ENCODE data around the gene RAPGEF3.
A peak's percentile ranks its signal among the peaks of the same experiment; 100 is the strongest.

Gene RAPGEF3

DNA sequence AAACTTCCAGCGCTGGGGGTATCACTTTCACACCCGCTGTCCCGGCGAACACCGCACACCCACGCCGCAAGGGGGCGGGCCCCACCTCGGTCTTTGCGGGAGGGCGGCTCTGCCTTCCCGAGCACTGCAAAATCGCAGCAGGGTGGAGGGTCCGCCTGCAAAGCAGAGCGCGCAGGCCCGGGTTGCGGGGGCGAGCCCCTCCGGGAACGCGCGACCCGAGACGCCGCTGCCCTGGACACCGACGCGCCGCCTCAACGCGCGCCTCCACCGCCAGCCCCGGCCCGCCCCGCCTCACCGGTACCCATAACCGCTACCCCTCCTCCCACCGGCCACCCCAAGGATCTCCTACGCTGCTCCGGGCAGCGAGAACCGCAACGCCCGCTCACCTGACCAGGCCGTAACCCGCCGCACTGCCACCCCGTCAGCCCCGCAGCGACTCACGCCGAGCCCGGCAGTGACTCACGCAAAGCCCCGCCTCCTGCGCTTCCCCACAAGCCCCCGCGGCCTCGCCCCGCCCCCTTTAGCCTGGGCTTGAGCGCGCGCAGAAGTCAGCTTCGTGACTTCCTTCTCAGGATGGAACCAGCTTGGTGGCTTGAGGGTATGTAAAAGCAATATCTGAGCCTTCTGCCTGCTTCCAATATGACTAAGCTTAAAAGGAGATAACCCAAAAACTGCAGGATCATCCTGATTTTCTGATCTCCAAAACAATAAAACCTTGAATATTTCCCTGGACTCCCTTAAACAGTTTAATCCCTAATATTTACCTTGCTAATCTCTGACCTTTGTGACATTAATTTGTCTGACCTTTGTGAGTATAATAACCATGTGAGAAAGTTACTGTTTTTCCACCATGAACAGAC, 52.9 kb downstream of the RAPGEF3 start, which contains the start of gene RPAP3 (continued):
- TF ChIP-seq, protein P1, sequence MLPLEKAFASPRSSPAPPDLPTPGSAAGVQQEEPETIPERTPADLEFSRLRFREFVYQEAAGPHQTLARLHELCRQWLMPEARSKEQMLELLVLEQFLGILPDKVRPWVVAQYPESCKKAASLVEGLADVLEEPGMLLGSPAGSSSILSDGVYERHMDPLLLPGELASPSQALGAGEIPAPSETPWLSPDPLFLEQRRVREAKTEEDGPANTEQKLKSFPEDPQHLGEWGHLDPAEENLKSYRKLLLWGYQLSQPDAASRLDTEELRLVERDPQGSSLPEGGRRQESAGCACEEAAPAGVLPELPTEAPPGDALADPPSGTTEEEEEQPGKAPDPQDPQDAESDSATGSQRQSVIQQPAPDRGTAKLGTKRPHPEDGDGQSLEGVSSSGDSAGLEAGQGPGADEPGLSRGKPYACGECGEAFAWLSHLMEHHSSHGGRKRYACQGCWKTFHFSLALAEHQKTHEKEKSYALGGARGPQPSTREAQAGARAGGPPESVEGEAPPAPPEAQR (tag by site-specific recombination; IDR thresholded peaks at IDR 0.05), result no peak
- TF ChIP-seq ZNF623 (tag by site-specific recombination; IDR thresholded peaks at IDR 0.05) (no peak), ZFHX2 (tag by site-specific recombination; conservative IDR thresholded peaks at IDR 0.05) (peak; percentile 96), ZNF473 (tag by site-specific recombination; IDR thresholded peaks at IDR 0.05) (no peak), RBAK (tag by site-specific recombination; IDR thresholded peaks at IDR 0.05) (no peak), ZIC2 (tag by site-specific recombination; IDR thresholded peaks at IDR 0.05) (peak; percentile 79), ZSCAN23 (tag by site-specific recombination; IDR thresholded peaks at IDR 0.05) (no peak), ZNF677 (tag by site-specific recombination; IDR thresholded peaks at IDR 0.05) (no peak), ZNF391 (tag by site-specific recombination; IDR thresholded peaks at IDR 0.05; ENCODE audit: borderline replicate concordance, low read depth) (peak; percentile 42; the same call in 1 of the 2 replicates), ZNF596 (tag by site-specific recombination; IDR thresholded peaks at IDR 0.05) (peak; percentile 36; the same call in 1 of the 2 replicates), ZNF658 (tag by site-specific recombination; IDR thresholded peaks at IDR 0.05) (no peak), ZNF140 (tag by site-specific recombination; IDR thresholded peaks at IDR 0.05) (no peak), EGR2 (tag by site-specific recombination; IDR thresholded peaks at IDR 0.05; ENCODE audit: low read depth) (peak; percentile 87), ZNF121 (tag by site-specific recombination; IDR thresholded peaks at IDR 0.05) (peak; percentile 36; the same call in 1 of the 2 replicates), SP7 (tag by site-specific recombination; IDR thresholded peaks at IDR 0.05) (peak; percentile 75; the same call in 1 of the 2 replicates), BCL11B (tag by site-specific recombination; IDR thresholded peaks at IDR 0.05; ENCODE audit: low read depth) (0 out of 2 replicates have a peak, but pooled peaks have one; percentile 22), ZNF132 (tag by site-specific recombination; IDR thresholded peaks at IDR 0.05; ENCODE audit: borderline replicate concordance) (no peak), ZNF561 (tag by site-specific recombination; IDR thresholded peaks at IDR 0.05; ENCODE audit: borderline replicate concordance) (peak; percentile 76), KLF7 (tag by site-specific recombination; IDR thresholded peaks at IDR 0.05; ENCODE audit: borderline replicate concordance) (no peak), GLIS2 (tag by site-specific recombination; IDR thresholded peaks at IDR 0.05) (peak; percentile 96), ZNF112 (tag by site-specific recombination; IDR thresholded peaks at IDR 0.05) (no peak), ZNF560 (tag by site-specific recombination; IDR thresholded peaks at IDR 0.05; ENCODE audit: borderline replicate concordance) (no peak), SP2 (tag by site-specific recombination; IDR thresholded peaks at IDR 0.05) (peak; percentile 86), ZNF521 (tag by site-specific recombination; IDR thresholded peaks at IDR 0.05) (no peak), ZNF350 (tag by site-specific recombination; IDR thresholded peaks at IDR 0.05) (no peak)
- TF ChIP-seq, protein P2, sequence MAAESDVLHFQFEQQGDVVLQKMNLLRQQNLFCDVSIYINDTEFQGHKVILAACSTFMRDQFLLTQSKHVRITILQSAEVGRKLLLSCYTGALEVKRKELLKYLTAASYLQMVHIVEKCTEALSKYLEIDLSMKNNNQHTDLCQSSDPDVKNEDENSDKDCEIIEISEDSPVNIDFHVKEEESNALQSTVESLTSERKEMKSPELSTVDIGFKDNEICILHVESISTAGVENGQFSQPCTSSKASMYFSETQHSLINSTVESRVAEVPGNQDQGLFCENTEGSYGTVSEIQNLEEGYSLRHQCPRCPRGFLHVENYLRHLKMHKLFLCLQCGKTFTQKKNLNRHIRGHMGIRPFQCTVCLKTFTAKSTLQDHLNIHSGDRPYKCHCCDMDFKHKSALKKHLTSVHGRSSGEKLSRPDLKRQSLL (tag by site-specific recombination; IDR thresholded peaks at IDR 0.05), result 0 out of 2 replicates have a peak, but pooled peaks have one; percentile 16
- TF ChIP-seq, protein P3, sequence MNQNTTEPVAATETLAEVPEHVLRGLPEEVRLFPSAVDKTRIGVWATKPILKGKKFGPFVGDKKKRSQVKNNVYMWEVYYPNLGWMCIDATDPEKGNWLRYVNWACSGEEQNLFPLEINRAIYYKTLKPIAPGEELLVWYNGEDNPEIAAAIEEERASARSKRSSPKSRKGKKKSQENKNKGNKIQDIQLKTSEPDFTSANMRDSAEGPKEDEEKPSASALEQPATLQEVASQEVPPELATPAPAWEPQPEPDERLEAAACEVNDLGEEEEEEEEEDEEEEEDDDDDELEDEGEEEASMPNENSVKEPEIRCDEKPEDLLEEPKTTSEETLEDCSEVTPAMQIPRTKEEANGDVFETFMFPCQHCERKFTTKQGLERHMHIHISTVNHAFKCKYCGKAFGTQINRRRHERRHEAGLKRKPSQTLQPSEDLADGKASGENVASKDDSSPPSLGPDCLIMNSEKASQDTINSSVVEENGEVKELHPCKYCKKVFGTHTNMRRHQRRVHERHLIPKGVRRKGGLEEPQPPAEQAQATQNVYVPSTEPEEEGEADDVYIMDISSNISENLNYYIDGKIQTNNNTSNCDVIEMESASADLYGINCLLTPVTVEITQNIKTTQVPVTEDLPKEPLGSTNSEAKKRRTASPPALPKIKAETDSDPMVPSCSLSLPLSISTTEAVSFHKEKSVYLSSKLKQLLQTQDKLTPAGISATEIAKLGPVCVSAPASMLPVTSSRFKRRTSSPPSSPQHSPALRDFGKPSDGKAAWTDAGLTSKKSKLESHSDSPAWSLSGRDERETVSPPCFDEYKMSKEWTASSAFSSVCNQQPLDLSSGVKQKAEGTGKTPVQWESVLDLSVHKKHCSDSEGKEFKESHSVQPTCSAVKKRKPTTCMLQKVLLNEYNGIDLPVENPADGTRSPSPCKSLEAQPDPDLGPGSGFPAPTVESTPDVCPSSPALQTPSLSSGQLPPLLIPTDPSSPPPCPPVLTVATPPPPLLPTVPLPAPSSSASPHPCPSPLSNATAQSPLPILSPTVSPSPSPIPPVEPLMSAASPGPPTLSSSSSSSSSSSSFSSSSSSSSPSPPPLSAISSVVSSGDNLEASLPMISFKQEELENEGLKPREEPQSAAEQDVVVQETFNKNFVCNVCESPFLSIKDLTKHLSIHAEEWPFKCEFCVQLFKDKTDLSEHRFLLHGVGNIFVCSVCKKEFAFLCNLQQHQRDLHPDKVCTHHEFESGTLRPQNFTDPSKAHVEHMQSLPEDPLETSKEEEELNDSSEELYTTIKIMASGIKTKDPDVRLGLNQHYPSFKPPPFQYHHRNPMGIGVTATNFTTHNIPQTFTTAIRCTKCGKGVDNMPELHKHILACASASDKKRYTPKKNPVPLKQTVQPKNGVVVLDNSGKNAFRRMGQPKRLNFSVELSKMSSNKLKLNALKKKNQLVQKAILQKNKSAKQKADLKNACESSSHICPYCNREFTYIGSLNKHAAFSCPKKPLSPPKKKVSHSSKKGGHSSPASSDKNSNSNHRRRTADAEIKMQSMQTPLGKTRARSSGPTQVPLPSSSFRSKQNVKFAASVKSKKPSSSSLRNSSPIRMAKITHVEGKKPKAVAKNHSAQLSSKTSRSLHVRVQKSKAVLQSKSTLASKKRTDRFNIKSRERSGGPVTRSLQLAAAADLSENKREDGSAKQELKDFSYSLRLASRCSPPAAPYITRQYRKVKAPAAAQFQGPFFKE (tag by site-specific recombination; IDR thresholded peaks at IDR 0.05; ENCODE audit: borderline replicate concordance), result no peak
- TF ChIP-seq, protein P4, sequence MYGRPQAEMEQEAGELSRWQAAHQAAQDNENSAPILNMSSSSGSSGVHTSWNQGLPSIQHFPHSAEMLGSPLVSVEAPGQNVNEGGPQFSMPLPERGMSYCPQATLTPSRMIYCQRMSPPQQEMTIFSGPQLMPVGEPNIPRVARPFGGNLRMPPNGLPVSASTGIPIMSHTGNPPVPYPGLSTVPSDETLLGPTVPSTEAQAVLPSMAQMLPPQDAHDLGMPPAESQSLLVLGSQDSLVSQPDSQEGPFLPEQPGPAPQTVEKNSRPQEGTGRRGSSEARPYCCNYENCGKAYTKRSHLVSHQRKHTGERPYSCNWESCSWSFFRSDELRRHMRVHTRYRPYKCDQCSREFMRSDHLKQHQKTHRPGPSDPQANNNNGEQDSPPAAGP (tag by site-specific recombination; IDR thresholded peaks at IDR 0.05), result peak; percentile 84
- TF ChIP-seq, protein P5, sequence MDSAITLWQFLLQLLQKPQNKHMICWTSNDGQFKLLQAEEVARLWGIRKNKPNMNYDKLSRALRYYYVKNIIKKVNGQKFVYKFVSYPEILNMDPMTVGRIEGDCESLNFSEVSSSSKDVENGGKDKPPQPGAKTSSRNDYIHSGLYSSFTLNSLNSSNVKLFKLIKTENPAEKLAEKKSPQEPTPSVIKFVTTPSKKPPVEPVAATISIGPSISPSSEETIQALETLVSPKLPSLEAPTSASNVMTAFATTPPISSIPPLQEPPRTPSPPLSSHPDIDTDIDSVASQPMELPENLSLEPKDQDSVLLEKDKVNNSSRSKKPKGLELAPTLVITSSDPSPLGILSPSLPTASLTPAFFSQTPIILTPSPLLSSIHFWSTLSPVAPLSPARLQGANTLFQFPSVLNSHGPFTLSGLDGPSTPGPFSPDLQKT (IDR thresholded peaks at IDR 0.05; ENCODE audit: borderline replicate concordance, low read depth, low read length), result no peak
